HEK293 (cell line): Measurements from ENCODE around the gene RUNX1.
A peak's percentile ranks its signal among the peaks of the same experiment; 100 is the strongest.

Experiments used
- CTCF ChIA-PET: fragments of 350-600 bp; formaldehyde crosslinking; extraction: SDS; loops from one replicate; lab custom pipeline; 2021; ENCODE audit warnings: antibody characterized with exemption; lab: Yijun Ruan, JAX
- POLR2A ChIA-PET: fragments of 300-600 bp; formaldehyde crosslinking; extraction: SDS; loops from one replicate; lab custom pipeline; 2020; ENCODE audit warnings: antibody characterized with exemption, inconsistent platforms; lab: Yijun Ruan, JAX
- H3K27ac ChIP-seq: fragments of 200-500 bp; sonication (Bioruptor generic); 2 replicates; pipeline ENCODE4 v1.5.1; 2014; ENCODE audit warnings: low read depth, low read length, control low read depth, inconsistent platforms; ENCODE audit errors: extremely low read depth
- H3K36me3 ChIP-seq, 2 experiments: fragments of 200-500 bp in 1 of 2; sonication (Bioruptor generic) in 1 of 2; 1 replicate in 1 of 2; 2 replicates in 1 of 2; pipeline ENCODE4 v1.5.1; 2014 to 2017; ENCODE audit warnings: inconsistent platforms in 2 of 2, low read length in 2 of 2; ENCODE audit not compliant: control insufficient read depth in 2 of 2, insufficient read depth in 1 of 2
- H3K4me1 ChIP-seq: fragments of 200-500 bp; sonication (Bioruptor generic); 2 replicates; pipeline ENCODE4 v1.5.1; 2014; ENCODE audit warnings: mild to moderate bottlenecking, low read length, inconsistent platforms; ENCODE audit not compliant: control insufficient read depth, insufficient read depth
- H3K4me3 ChIP-seq: 2 replicates; pipeline ENCODE4 v1.5.1; 2011; ENCODE audit warnings: low read depth, mild to moderate bottlenecking, control low read depth, low read length, moderate library complexity
- H3K9me3 ChIP-seq: fragments of 200-500 bp; sonication (Bioruptor generic); 2 replicates; pipeline ENCODE4 v1.5.1; 2014; ENCODE audit warnings: low read depth, low read length, inconsistent platforms; ENCODE audit not compliant: control insufficient read depth, insufficient read depth
- BCL11A ChIP-seq: fragments of 450-650 bp; formaldehyde crosslinking; IDR thresholded peaks from 2 replicates; pipeline ENCODE4 v1.5.1; 2016; ENCODE audit warnings: low read depth, missing biosample characterization, missing genetic modification characterization
- GLIS2 ChIP-seq: fragments of 450-650 bp; formaldehyde crosslinking; IDR thresholded peaks from 2 replicates; pipeline ENCODE4 v1.5.1; 2016; ENCODE audit warnings: missing biosample characterization, missing genetic modification characterization
- HOXD13 ChIP-seq: sonication (generic); formaldehyde crosslinking; IDR thresholded peaks from 2 replicates; pipeline ENCODE4 v1.8.0; 2022; ENCODE audit warnings: missing genetic modification reagents, borderline replicate concordance
- IKZF3 ChIP-seq: fragments of 450-650 bp; IDR thresholded peaks from 2 replicates; pipeline ENCODE4 v1.5.0; 2018; ENCODE audit warnings: missing biosample characterization, mild to moderate bottlenecking, missing genetic modification characterization, moderate library complexity
- MEIS1 ChIP-seq: sonication (generic); formaldehyde crosslinking; IDR thresholded peaks from 2 replicates; pipeline ENCODE4 v1.8.1; 2022; ENCODE audit warnings: missing genetic modification reagents, mild to moderate bottlenecking, borderline replicate concordance
- SETDB1 ChIP-seq: IDR thresholded peaks from one replicate; pipeline ENCODE4 v1.6.1; 2017; ENCODE audit warnings: mild to moderate bottlenecking, low read length, moderate library complexity, mixed read lengths; ENCODE audit not compliant: insufficient read length
- TCF7L2 ChIP-seq: IDR thresholded peaks from 2 replicates; pipeline ENCODE4 v1.6.1; 2011; ENCODE audit warnings: low read depth, mild to moderate bottlenecking, inconsistent platforms, low read length, moderate library complexity, borderline replicate concordance
- ZNF132 ChIP-seq: fragments of 450-650 bp; formaldehyde crosslinking; IDR thresholded peaks from 2 replicates; pipeline ENCODE4 v1.5.1; 2017; ENCODE audit warnings: missing biosample characterization, missing genetic modification characterization, borderline replicate concordance
- ZNF19 ChIP-seq: fragments of 450-650 bp; formaldehyde crosslinking; IDR thresholded peaks from 2 replicates; pipeline ENCODE4; 2016; ENCODE audit warnings: missing biosample characterization, missing genetic modification characterization, low read depth
- ZNF266 ChIP-seq: fragments of 450-650 bp; formaldehyde crosslinking; IDR thresholded peaks from 2 replicates; pipeline ENCODE4 v1.5.1; 2016; ENCODE audit warnings: missing biosample characterization, missing genetic modification characterization, low read depth
- ZNF558 ChIP-seq: fragments of 450-650 bp; formaldehyde crosslinking; IDR thresholded peaks from 2 replicates; pipeline ENCODE4 v1.5.1; 2016; ENCODE audit warnings: missing biosample characterization, missing genetic modification characterization
- ZNF664 ChIP-seq: fragments of 450-650 bp; formaldehyde crosslinking; IDR thresholded peaks from 2 replicates; pipeline ENCODE4 v1.5.1; 2016; ENCODE audit warnings: missing biosample characterization, missing genetic modification characterization
- ZNF677 ChIP-seq: fragments of 450-650 bp; IDR thresholded peaks from 2 replicates; pipeline ENCODE4 v1.5.0; 2018; ENCODE audit warnings: missing biosample characterization, mild to moderate bottlenecking, missing genetic modification characterization, moderate library complexity
- ZNF777 ChIP-seq: fragments of 450-650 bp; formaldehyde crosslinking; IDR thresholded peaks from 2 replicates; pipeline ENCODE4 v1.5.1; 2017; ENCODE audit warnings: missing biosample characterization, missing genetic modification characterization, borderline replicate concordance
- ZNF791 ChIP-seq: fragments of 450-650 bp; formaldehyde crosslinking; IDR thresholded peaks from 2 replicates; pipeline ENCODE4 v1.5.1; 2016; ENCODE audit warnings: missing biosample characterization, missing genetic modification characterization
- ZNF830 ChIP-seq: fragments of 450-650 bp; IDR thresholded peaks from 2 replicates; pipeline ENCODE4 v1.5.0; 2018; ENCODE audit warnings: missing biosample characterization, missing genetic modification characterization, low read depth, mild to moderate bottlenecking, moderate library complexity
- TF ChIP-seq, protein P1 (sequence below): fragments of 450-650 bp; formaldehyde crosslinking; IDR thresholded peaks from 2 replicates; pipeline ENCODE4 v1.5.1; 2016; ENCODE audit warnings: missing biosample characterization, missing genetic modification characterization
- TF ChIP-seq, protein P2 (sequence below): fragments of 450-650 bp; formaldehyde crosslinking; IDR thresholded peaks from 2 replicates; pipeline ENCODE4 v1.5.1; 2016; ENCODE audit warnings: missing biosample characterization, missing genetic modification characterization, borderline replicate concordance
- TF ChIP-seq, protein P3 (sequence below): fragments of 450-650 bp; formaldehyde crosslinking; IDR thresholded peaks from 2 replicates; pipeline ENCODE4 v1.5.1; 2016; ENCODE audit warnings: missing biosample characterization, missing genetic modification characterization
- TF ChIP-seq, protein P4 (sequence below): fragments of 450-650 bp; formaldehyde crosslinking; IDR thresholded peaks from 2 replicates; pipeline ENCODE4; 2016; ENCODE audit warnings: missing biosample characterization, missing genetic modification characterization

Gene RUNX1

DNA sequence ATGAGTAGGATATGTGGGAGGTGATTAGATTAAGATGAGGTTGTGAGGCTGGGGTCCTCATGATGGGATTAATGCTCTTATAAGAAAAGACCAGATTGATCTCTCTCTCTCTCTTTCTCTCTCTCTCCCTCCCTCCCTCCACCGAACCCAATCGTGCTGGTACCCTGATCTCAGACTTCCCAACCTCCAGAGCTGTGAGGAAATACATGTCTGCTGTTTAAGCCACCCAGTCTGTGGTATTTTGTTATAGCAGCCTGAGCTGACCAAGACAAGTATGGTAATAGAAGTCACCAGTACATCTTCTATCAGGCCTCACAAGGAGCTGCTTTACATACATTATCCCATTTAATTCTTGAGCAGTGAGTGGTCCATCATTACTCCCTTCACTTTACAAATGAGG is 149.8 kb downstream of the RUNX1 start (continued):
- TF ChIP-seq, protein P1, sequence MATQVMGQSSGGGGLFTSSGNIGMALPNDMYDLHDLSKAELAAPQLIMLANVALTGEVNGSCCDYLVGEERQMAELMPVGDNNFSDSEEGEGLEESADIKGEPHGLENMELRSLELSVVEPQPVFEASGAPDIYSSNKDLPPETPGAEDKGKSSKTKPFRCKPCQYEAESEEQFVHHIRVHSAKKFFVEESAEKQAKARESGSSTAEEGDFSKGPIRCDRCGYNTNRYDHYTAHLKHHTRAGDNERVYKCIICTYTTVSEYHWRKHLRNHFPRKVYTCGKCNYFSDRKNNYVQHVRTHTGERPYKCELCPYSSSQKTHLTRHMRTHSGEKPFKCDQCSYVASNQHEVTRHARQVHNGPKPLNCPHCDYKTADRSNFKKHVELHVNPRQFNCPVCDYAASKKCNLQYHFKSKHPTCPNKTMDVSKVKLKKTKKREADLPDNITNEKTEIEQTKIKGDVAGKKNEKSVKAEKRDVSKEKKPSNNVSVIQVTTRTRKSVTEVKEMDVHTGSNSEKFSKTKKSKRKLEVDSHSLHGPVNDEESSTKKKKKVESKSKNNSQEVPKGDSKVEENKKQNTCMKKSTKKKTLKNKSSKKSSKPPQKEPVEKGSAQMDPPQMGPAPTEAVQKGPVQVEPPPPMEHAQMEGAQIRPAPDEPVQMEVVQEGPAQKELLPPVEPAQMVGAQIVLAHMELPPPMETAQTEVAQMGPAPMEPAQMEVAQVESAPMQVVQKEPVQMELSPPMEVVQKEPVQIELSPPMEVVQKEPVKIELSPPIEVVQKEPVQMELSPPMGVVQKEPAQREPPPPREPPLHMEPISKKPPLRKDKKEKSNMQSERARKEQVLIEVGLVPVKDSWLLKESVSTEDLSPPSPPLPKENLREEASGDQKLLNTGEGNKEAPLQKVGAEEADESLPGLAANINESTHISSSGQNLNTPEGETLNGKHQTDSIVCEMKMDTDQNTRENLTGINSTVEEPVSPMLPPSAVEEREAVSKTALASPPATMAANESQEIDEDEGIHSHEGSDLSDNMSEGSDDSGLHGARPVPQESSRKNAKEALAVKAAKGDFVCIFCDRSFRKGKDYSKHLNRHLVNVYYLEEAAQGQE (tag by site-specific recombination): no peak

DNA sequence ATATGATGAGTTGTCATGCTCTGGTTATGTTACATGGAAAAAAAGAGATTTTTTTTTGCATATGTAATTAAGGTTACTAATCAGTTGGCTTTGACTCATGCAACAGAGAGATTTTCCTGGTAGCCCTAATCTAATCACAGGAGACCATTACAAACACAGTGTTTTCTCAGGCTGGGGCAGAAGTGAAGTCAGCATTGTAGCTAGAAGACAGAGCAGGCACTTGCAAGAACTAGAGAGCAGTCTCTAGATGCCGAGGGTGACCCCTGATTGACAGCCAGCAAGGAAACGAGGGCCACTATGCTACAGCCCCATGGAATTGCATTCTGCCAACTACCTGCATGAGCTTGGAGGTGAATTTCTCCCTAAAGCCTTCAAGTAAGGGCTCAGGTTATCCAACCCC is 151.3 kb downstream of the RUNX1 start:
- no peak overlapping the region for H3K4me3 ChIP-seq
- no peak overlapping the region for H3K27ac ChIP-seq

DNA sequence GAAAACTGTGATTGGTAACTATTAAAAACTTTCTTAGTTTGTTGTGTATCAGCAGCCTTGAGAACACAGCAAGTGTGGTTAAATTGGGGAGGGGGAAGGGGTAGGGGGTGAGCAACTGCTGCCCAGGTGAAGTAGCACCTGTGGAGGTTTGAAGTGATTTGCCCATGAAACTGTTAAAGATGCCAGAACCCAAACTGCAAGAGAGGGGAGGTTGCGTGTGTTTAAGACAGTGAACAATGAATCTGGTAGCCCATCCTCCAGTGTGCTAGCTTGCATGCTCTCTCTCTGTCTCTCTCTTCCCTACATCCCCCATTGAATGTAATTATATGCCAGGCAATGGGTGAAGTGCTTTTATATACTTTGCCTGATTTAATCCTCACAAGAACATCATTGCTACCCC is 154.7 kb downstream of the RUNX1 start:
- ChIA-PET POLR2A (no interaction called here), CTCF (interaction anchor here (2.4 to 2.7 kb wide), 2 partner anchors 149 to 506 kb away, joined by 9 to 11 read pairs; no protein-coding TSS in a partner anchor)
- no peak overlapping the region for H3K27ac ChIP-seq
- H3K4me3 ChIP-seq: no peak overlapping the region
- H3K36me3 ChIP-seq: no peaks in the 10 kb centered on the region
- no peaks in the 10 kb centered on the region for H3K9me3 ChIP-seq
- H3K4me1 ChIP-seq: peaks cover 5% of the 10 kb centered on the region; the same call in 1 of the 2 replicates
- TF ChIP-seq TCF7L2: no peak
- TF ChIP-seq, protein P2, sequence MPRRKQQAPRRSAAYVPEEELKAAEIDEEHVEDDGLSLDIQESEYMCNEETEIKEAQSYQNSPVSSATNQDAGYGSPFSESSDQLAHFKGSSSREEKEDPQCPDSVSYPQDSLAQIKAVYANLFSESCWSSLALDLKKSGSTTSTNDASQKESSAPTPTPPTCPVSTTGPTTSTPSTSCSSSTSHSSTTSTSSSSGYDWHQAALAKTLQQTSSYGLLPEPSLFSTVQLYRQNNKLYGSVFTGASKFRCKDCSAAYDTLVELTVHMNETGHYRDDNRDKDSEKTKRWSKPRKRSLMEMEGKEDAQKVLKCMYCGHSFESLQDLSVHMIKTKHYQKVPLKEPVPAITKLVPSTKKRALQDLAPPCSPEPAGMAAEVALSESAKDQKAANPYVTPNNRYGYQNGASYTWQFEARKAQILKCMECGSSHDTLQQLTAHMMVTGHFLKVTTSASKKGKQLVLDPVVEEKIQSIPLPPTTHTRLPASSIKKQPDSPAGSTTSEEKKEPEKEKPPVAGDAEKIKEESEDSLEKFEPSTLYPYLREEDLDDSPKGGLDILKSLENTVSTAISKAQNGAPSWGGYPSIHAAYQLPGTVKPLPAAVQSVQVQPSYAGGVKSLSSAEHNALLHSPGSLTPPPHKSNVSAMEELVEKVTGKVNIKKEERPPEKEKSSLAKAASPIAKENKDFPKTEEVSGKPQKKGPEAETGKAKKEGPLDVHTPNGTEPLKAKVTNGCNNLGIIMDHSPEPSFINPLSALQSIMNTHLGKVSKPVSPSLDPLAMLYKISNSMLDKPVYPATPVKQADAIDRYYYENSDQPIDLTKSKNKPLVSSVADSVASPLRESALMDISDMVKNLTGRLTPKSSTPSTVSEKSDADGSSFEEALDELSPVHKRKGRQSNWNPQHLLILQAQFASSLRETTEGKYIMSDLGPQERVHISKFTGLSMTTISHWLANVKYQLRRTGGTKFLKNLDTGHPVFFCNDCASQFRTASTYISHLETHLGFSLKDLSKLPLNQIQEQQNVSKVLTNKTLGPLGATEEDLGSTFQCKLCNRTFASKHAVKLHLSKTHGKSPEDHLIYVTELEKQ (tag by site-specific recombination): no peak
- TF ChIP-seq BCL11A (tag by site-specific recombination): no peak
- no peak for TF ChIP-seq GLIS2 (tag by site-specific recombination)
- TF ChIP-seq ZNF791: no peak
- TF ChIP-seq MEIS1: no peak
- TF ChIP-seq ZNF19: no peak
- TF ChIP-seq, protein P3, sequence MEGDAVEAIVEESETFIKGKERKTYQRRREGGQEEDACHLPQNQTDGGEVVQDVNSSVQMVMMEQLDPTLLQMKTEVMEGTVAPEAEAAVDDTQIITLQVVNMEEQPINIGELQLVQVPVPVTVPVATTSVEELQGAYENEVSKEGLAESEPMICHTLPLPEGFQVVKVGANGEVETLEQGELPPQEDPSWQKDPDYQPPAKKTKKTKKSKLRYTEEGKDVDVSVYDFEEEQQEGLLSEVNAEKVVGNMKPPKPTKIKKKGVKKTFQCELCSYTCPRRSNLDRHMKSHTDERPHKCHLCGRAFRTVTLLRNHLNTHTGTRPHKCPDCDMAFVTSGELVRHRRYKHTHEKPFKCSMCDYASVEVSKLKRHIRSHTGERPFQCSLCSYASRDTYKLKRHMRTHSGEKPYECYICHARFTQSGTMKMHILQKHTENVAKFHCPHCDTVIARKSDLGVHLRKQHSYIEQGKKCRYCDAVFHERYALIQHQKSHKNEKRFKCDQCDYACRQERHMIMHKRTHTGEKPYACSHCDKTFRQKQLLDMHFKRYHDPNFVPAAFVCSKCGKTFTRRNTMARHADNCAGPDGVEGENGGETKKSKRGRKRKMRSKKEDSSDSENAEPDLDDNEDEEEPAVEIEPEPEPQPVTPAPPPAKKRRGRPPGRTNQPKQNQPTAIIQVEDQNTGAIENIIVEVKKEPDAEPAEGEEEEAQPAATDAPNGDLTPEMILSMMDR: no peak
- no peak for TF ChIP-seq ZNF664 (tag by site-specific recombination)
- no peak for TF ChIP-seq ZNF266 (tag by site-specific recombination)
- no peak for TF ChIP-seq ZNF677 (tag by site-specific recombination)
- no peak for TF ChIP-seq ZNF558 (tag by site-specific recombination)
- TF ChIP-seq HOXD13 (CRISPR knock-in tag): no peak
- TF ChIP-seq, protein P1 (tag by site-specific recombination): no peak
- TF ChIP-seq ZNF830 (tag by site-specific recombination): no peak
- no peak for TF ChIP-seq ZNF777 (tag by site-specific recombination)
- TF ChIP-seq, protein P4, sequence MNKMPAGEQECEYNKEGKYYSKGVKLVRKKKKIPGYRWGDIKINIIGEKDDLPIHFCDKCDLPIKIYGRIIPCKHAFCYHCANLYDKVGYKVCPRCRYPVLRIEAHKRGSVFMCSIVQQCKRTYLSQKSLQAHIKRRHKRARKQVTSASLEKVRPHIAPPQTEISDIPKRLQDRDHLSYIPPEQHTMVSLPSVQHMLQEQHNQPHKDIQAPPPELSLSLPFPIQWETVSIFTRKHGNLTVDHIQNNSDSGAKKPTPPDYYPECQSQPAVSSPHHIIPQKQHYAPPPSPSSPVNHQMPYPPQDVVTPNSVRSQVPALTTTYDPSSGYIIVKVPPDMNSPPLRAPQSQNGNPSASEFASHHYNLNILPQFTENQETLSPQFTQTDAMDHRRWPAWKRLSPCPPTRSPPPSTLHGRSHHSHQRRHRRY: no peak
- no peak for TF ChIP-seq ZNF132 (tag by site-specific recombination)

More for the DNA sequence above, 151.3 kb downstream of the RUNX1 start:
- peak; percentile 41 for TF ChIP-seq SETDB1
- no peak for TF ChIP-seq IKZF3 (tag by site-specific recombination)
- ChIA-PET POLR2A (interaction anchor here (1.3 kb wide), 1 partner anchor 9 kb away, joined by 3 read pairs; no protein-coding TSS in a partner anchor), CTCF (interaction anchor here (0.8 kb wide), 1 partner anchor 154 kb away, joined by 3 read pairs; no protein-coding TSS in a partner anchor)
- Histone ChIP-seq H3K36me3 (no peaks in the 10 kb centered on the region), H3K9me3 (no peaks in the 10 kb centered on the region), H3K4me1 (no peaks in the 10 kb centered on the region)
